NOMO-1 (cell line): ENCODE results near the gene SPACDR.

Experiments
- DNase-seq, 2 experiments: peaks; one replicate each; lab custom pipeline; 2025; ENCODE audit not compliant: unreplicated experiment in 2 of 2; lab: John Stamatoyannopoulos, UW

Gene SPACDR

GRCh38 chr7:100419660-100420226 lies 44.3 kb downstream of the SPACDR start:
- DNase-seq: no peak

DNA sequence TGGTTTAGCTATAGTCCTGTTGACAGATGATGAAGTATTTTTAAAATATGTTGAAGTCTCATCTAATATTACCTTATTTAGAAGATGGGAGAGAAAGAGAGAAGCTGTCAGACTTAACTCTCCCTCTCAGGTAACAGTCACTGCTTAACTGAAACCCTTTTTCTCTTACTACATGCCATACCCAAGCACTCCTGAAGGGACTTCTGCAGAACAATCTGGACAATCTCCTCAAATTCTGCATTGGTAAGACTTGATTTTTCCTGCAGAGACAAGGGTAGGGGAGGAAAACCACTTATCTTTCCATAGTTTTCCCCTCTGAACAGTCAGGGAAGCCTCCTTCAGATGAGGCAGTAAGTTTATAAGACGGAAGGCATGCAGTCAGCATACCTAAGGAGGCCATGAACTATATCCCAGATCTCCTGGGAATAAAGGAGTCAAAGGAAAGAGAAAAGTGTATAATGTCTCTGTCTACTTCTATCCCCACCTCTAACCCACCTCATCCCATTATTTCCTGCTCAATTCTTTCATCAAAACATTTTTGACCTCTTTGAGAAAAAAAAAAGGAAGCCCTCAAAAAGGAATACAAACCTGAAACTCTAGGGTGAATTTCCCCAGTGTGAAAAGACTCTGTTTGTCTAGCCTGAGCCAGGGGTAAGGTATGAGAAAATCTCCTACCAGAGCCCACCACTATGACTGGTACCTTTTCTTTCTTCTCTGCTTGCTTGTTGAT lies 45.0 kb downstream of the SPACDR start:
- no peak for DNase-seq

DNA sequence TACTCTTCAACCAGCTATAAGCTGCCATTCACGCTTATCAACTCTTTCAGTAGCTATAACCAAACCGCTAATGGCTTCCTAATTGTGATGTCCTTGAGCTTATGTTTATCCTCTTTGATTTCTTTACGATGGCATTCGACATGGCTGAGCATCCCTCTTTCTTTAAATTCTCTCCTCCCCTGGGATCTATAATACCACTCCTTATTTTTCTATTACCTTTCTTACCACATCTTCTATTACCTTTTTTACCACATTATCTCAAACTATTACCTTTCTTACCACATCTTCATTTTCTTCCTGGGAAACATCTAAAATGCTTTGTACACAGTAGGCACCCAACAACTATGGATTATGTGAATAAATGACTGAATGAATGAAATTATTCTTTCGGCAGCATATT lies 48.6 kb downstream of the SPACDR start:
- DNase-seq: no peak

DNA sequence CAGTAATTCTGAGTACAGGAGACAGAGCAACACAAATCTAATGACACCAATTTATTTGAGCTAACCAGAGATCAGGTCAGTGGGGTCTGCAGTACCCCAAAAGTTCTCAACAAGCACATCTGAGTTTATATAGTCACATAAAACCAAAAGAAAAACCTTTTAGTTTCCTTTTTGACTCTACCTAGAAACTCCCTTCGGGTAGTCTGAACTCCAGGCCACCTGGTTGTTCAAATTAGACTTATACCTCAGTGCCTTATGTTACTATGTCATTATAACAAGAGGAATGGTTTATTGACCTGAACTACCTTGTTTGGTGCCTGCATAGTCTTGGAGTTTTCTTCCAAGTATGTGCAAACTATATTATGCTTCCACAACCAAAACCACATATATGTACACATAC lies 50.2 kb downstream of the SPACDR start:
- no peak for DNase-seq

- peak; percentile 32 to 60 for DNase-seq
Measured at GRCh38 chr7:100413346-100413745, 50.7 kb downstream of the SPACDR start.

GRCh38 chr7:100411101-100411500 lies 53.0 kb downstream of the SPACDR start:
- DNase-seq: no peak

DNA sequence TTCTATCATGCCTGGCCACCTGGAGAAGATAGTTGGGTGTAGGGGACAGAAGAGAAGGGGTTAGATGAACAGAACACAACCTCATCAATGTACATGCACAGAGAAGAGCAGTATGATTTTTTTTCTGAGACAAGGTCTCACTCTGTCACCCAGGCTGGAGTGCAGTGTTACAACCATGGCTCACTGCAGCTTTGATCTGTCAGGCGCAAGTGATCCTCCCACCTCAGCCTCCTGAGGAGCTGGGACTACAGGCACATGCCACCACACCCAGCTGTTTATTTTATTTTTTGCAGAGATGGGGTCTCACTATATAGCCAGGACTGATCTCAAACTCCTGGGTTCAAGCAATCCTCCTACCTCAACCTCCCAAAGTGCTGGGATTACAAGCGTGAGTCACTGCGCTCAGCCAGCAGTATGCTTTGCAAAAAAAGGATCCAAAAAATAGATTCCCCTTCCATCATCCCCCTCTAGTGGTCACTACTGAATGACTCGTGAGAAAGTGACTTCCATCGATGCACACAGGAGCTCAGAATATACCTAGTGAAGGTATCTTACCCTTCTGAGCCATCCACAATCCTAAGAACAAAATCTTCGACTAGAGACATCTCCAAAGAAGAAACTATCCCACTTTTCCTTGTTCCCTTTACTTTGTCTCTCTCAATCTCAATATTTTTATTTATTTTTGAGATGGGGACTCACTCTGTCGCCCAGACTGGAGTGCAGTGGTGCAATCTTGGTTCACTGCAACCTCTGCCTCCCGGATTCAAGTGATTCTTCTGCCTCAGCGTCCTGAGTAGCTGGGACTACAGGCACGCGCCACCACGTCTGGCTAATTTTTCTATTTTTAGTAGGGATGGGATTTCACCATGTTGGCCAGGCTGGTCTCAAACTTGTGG lies 56.5 kb downstream of the SPACDR start:
- DNase-seq: peak; percentile 65 to 83

GRCh38 chr7:100406767-100407166 lies 57.3 kb downstream of the SPACDR start:
- DNase-seq: no peak
